ENCODE measurements around the gene DNAH10. TPM values are rescaled to one million over a fixed set of nuclear protein-coding genes. Genes with fewer than 3 reads are reported as not detected.

DNAH10 gene
- total and polyA plus RNA-seq, 11 donors: 0.04 to 0.45 (median 0.23) TPM; not detected in 4

- intact Hi-C loops (cut with DNase I): no loop called here
- peaks cover 0 to 8% (median 0%) of the 10 kb centered on the region in 9 donors for H3K27me3 ChIP-seq
- no peak overlapping the region for H3K27ac ChIP-seq
- no peaks in the 10 kb centered on the region for H3K9me3 ChIP-seq
- no peaks in the 10 kb centered on the region for H3K36me3 ChIP-seq
- no peak for ATAC-seq
- H3K4me3 ChIP-seq: no peak overlapping the region
- WGBS, 4 donors: 93 to 97% (median 94%) methylated on average over 2 of the region's 2 CpGs
- no peak for DNase-seq
- H3K4me1 ChIP-seq: no peaks in the 10 kb centered on the region
- no peak for TF ChIP-seq POLR2A (IDR thresholded peaks at IDR 0.05)
- no peak for TF ChIP-seq CTCF (IDR thresholded peaks at IDR 0.05)
These were observed 36.4 kb downstream of the DNAH10 start for GRCh38 chr12:123798518-123798917.

GRCh38 chr12:123799227-123799626 lies 37.1 kb downstream of the DNAH10 start:
- H3K4me1 ChIP-seq: no peaks in the 10 kb centered on the region
- ATAC-seq (no peak), DNase-seq (no peak)
- WGBS, 4 donors: 92 to 93% (median 92%) methylated on average over 13 of the region's 13 CpGs
- H3K4me3 ChIP-seq: no peak overlapping the region
- H3K9me3 ChIP-seq: no peaks in the 10 kb centered on the region
- no peak overlapping the region for H3K27ac ChIP-seq
- TF ChIP-seq CTCF (IDR thresholded peaks at IDR 0.05) (no peak), POLR2A (IDR thresholded peaks at IDR 0.05) (no peak)
- peaks cover 0 to 8% (median 0%) of the 10 kb centered on the region in 9 donors for H3K27me3 ChIP-seq
- intact Hi-C loops (cut with DNase I): no loop called here
- no peaks in the 10 kb centered on the region for H3K36me3 ChIP-seq

GRCh38 chr12:123801573-123802178 lies 39.6 kb downstream of the DNAH10 start:
- H3K4me1 ChIP-seq: no peaks in the 10 kb centered on the region
- 66 to 68% (median 67%) methylated on average over 8 of the region's 8 CpGs for WGBS, 4 donors
- peaks cover 0 to 8% (median 0%) of the 10 kb centered on the region in 9 donors for H3K27me3 ChIP-seq
- no peaks in the 10 kb centered on the region for H3K36me3 ChIP-seq
- H3K27ac ChIP-seq: no peak overlapping the region
- TF ChIP-seq POLR2A (IDR thresholded peaks at IDR 0.05) (no peak), CTCF (IDR thresholded peaks at IDR 0.05) (peak in 6 of 12 donors; percentile 7 to 23 (median 16))
- intact Hi-C loops (cut with DNase I): no loop called here
- H3K4me3 ChIP-seq: no peak overlapping the region
- ATAC-seq: no peak
- no peak for DNase-seq
- H3K9me3 ChIP-seq: no peaks in the 10 kb centered on the region

GRCh38 chr12:123805173-123805572 lies 43.1 kb downstream of the DNAH10 start:
- DNase-seq: no peak
- 51 to 57% (median 54%) methylated on average over 6 to 8 of the region's 8 CpGs for WGBS, 4 donors
- no peaks in the 10 kb centered on the region for H3K36me3 ChIP-seq
- no peak overlapping the region for H3K4me3 ChIP-seq
- peaks cover 0 to 5% (median 0%) of the 10 kb centered on the region in 9 donors for H3K27me3 ChIP-seq
- ATAC-seq: peak in 1 of 4 donors; percentile 22
- intact Hi-C loops (cut with DNase I): no loop called here
- no peak overlapping the region for H3K27ac ChIP-seq
- TF ChIP-seq POLR2A (IDR thresholded peaks at IDR 0.05) (no peak), CTCF (IDR thresholded peaks at IDR 0.05) (no peak)
- no peaks in the 10 kb centered on the region for H3K4me1 ChIP-seq
- H3K9me3 ChIP-seq: no peaks in the 10 kb centered on the region
